GM19324 (cell line): ENCODE measurements around the gene TP53BP2.
"Not testable (repeated sequence)": the region's sequence is repeated elsewhere in the genome, so short reads cannot be mapped to it uniquely, and the experiment has no call there.

Experiments used
- ATAC-seq: cut with Tn5 transposase; IDR thresholded peaks from one replicate; pipeline ENCODE4 v1.9.1; 2021; ENCODE audit warnings: mild to moderate bottlenecking, moderate library complexity; ENCODE audit not compliant: unreplicated experiment, low FRiP score

Gene TP53BP2

DNA sequence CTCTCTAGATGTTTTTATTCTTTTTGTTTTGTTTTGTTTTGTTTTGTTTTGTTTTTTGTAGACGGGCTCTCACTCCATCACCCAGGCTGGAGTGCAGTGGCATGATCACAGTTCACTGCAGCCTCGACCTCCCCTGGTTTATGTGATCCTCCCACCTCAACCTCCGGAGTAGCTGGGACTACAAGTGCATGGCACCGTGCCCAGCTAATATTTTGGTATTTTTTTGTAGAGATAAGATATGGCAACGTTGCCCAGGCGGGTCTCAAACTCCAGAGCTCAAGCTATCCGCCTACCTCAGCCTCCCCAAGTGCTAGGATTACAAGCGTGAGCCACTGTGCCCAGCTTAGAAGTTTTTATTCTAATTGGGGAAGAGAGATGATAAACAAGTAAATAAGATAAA, 13.3 kb upstream of the TP53BP2 start:
- no peak for ATAC-seq

DNA sequence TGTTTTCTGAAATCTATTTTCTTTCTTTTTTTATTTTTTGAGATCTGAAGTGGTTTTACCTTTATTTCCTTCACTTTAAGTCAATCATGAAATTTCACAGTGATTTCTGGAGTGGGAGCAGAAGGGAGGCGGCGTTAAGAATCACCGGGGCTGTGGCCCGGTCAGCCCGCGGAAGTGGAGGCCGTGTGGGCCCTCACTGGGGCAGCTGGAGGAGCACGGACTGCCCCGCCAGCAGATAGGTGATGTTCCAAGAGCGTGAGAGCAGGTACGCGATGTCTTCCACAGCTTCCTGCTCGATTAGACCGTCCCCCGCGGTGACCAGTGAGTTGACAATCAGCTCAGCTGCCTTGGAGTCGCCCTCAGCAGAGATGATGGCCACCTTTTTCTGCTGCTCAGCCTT, 10.6 kb upstream of the TP53BP2 start:
- ATAC-seq = no peak

DNA sequence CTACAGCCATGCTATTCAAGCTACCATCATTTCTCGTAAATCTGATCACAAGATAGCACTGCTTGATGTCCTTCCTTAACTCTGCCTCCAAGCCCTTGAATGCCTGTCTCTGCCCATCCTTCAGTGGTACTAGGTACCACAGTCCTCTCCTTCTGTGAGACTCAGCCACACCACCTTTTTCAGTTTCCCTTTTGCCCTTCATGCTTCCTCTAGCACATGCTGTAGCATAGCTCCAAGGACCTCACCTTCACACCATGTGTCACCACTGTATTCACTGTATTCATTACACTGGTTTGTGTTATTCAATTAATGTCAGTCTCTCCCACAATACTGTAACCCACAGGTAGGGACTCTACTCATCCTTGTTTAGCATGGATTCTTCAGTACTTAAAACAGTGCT, 8.0 kb upstream of the TP53BP2 start:
- peak; percentile 69 for ATAC-seq

DNA sequence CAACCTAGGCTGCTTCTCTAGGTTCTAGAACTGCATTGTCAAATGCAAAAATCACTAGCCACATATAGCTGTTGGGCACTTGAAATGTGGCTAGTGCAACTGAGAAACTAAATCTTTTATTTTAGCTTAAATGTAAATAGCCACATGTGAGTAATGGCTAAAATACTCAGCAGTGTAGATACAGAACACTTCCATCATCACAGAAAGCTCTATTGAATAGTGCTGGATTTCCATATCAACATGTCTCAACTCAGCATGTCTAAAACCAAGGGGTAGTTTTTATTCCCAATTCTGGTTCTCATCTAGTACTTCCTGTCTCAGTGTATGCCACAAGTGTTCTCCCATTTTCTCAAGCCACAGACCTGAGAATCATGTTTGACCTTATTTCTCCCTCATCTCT, 7.5 kb upstream of the TP53BP2 start:
- peak; percentile 6 for ATAC-seq

DNA sequence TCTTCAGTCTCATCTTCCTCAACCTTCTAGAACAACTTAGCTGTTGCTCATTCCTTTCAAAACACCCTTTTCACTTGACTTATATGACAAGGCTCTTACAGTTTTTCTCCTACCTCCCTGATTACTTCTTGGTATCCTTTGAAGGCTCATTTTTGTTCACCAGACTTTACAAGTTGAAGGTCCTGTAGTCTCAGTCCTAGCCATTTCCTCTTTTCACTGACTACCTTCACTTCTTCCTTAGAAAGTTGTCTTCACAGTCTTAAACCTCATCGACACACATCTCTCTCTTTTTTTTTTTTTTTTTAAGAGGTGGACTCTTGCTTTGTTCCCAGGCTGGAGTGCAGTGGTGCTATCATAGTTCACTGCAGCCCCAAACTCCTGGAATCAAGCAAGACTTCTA, 6.6 kb upstream of the TP53BP2 start:
- ATAC-seq = no peak

DNA sequence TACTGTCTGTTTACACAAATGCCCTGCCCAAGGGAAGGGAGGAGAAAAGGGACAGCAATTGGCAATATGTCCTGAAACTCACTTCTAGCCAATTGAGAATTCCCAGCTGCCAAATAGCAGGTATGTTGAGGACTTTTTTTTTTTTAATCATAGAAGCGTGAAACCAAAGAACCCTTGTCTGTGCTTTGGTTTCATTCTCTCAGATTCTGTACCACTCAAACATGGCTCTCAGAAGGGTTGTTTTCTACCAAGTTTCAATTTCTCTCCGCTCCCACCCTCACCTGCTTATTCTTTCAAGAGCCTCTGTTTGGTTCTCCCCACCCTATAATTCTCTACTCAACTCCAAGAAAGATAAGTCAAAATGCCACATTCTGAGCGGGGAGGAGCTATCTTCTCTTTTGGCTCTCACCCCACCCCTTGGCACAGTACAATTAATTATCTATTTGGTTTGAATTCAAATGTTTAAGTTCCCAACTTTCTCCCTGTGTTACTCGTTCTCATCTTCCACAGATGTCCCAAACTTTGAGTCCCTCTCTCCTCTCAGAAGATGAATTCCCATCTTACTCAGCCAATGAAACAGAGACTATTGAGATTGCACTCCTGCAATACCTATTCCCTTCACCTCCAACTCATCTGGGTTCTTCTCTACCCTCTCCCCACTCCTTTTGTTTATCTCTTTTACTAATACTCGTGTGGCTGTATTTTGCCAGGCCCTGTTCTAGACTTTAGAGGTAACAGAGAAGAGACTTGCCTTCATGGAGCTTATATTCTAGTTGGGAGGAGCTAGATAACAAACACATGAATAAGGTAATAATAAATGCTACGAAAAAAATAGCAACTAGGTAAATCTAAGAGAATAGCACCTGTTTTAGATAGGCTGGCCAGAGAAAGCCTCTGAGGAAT, 3.9 kb upstream of the TP53BP2 start:
- ATAC-seq = no peak

DNA sequence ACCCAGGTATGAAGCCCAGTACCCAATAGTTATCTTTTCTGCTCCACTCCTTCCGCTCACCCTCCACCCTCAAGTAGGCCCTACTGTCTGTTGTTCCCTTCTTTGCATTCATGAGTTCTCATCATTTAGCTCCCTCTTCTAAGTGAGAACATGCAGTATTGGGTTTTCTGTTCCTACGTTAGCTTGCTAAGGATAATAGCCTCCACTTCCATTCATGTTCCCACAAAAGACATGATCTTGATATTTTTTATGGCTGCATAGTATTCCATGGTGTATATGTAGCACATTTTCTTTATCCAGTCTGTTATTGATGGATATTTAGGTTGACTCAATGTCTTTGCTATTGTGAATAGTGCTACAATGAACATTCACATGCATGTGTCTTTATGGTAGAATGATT, 2.8 kb upstream of the TP53BP2 start:
- no peak for ATAC-seq

DNA sequence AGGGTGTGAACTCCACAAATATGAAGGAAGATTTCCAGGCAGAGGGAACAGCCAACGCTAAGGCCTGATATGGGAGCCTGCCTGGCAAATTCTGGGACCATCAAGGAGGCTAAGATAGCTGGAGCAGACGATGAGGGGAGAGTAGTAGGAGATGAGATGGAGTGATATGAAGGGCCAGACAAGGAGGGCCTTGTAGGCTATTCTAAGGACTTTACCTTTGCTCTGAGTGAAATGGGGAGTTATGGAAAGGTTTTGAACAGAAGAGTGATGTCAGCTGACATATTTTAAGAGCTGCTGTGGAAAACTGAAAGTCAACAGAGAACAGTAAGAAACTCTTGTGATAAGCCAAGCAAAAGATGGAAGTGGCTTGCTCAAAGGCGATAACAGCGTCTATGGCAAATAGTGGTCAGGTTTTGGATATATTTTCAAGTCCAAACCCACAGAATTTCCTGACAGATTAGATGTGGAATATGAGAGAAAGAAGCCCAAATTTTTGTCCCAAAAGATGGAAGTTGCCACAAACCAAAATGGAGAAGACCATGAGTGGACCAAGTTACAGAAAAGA, 2.1 kb upstream of the TP53BP2 start:
- no peak for ATAC-seq

DNA sequence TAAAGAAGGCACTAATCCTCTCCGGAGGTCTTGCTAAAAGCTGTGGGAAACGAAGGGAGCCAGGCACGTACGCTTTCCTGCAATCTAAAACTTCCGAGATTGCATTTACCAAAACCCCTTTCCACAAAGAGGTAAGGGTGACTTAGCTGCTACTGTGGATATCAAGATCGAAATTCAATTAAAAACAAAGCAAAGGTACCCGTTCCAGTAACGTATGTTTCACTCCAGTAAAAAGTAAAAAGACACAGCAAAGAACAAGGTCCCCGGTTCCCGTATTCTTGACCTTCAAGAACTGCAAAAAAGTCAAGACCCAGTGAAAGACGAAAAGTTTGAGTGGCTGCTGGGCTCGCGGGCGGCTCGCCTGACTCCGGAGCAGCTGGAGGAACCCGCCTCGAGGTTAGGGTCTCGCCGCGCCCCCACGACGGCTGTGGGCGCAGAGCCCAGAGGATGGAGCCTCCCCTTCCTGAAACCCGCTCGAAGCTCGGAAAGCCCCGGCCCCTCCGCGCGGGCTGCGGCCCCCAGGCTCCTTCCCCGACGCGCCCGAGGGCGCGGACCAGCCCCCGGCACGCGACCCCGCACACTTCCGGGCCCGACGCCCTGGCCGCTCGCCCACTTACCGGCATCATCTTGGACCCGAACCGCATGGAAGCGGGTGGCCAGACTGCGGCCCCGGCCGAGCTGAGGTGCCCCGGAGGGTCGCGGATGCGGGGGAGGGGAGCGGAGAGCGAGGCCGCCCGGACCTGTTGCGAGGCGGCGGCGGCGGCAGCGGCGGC, 524 bp downstream of the TP53BP2 start:
- peak; percentile 27 for ATAC-seq

DNA sequence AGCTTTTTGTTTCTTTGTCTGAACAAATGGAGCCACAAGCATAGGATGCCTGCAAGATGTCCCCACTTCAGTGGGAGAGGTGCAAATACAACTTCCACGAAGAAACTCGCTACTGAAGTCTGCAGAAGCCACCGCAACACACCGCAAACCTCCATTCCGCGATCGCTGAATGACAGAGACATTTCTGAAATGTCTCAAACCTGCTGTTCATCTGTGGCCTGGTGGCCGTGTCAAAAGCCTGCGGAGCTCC, 1.0 kb downstream of the TP53BP2 start:
- no peak for ATAC-seq

DNA sequence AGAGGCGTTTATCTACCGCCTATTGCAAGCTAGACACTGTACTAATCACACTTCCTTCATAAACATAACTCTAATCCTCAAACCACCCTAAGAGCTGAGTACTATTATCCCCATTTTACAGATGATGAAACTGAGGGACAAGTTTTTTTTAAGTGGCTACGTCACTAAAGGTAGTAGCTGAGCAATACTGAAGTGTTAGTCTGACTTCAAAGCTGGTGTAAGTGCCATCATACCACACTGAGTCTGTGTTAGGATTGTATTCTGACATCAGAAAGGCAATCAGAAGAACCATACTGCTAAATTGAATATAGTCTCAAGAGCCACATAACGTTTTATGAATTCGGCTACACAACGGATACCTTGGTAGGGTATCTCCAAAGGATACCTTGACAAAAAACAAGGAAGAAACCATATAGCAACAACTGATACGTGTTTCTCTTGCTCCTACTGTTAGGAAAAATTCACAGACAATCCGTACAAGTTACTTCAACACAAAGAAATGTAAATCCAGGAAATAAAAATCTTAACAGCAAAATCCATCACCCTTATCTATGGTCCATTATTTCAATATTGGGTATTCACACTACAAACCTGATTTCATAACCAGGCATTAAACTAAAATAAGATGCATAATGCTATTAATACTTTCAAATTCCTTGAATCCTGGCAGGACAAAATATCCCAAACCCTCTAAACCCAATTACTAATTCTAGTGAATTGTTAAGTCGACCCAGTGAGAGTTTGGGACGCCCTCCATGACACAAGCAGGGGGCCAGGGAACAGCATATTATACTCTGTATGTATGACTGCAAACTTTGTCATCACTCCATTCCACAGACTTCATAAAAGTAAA, 1.6 kb downstream of the TP53BP2 start:
- ATAC-seq = no peak

DNA sequence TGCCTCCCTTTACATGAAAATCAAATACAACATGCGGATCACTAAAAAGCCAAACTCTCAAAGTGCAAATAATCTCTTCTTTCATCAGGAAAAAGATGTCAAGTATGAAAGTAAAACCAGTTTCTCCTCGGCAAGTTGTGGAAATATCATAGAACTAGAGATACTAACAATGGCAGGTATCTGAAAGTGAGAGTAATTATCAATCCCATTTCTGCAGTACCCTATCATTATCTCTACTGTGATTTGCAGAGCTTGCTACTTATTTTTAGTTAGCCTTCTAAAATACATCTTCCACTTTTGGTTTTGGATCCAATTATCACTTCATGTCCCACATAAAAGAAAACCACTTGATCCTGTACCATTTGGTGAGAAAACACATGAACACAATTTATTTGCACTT, 3.0 kb downstream of the TP53BP2 start:
- no peak for ATAC-seq

DNA sequence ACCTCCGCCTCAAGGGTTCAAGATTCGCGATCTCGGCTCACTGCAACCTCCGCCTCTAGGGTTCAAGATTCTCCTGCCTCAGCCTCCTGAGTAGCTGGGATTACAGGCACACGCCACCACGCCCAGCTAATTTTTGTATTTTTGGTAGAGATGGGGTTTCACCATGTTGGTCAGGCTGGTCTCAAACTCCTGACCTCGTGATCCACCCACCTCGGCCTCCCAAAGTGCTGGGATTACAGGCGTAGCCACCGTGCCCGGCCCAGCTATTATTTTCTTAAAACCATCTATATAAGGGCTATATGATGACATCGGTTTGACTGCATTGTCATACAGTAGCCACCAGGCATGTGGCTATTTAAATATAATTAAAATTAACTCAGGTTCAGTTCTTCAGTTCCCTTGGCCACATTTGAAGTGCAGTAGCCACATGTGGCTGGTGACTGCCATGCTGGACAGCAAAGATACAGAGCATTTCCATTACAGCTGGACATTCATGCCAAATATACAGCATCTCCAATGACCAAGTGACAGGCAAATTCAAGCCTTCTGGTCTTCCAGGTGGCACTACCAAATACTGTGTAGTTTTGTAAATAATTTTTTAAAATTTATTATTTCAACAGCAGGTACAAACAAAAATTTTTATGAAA, 3.6 kb downstream of the TP53BP2 start:
- not testable (repeated sequence) for ATAC-seq

DNA sequence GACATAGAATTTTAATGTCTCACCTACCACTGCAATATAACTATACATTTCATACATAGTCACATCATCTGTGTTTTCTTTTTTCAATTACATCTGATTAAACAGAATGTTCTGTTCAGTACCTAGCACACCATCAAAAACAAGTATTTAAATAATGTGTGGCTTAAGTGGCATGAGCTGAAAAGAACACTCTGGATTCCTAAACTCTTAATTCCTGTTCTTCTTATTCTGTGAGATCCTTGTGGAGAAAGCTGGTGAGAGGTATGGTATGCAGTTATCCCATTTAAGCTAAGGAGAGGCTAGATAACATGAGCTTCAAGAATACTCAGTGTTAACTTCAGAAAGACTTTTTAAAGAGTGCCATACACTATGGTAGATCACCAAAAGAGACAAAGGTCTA, 5.5 kb downstream of the TP53BP2 start:
- ATAC-seq = no peak

DNA sequence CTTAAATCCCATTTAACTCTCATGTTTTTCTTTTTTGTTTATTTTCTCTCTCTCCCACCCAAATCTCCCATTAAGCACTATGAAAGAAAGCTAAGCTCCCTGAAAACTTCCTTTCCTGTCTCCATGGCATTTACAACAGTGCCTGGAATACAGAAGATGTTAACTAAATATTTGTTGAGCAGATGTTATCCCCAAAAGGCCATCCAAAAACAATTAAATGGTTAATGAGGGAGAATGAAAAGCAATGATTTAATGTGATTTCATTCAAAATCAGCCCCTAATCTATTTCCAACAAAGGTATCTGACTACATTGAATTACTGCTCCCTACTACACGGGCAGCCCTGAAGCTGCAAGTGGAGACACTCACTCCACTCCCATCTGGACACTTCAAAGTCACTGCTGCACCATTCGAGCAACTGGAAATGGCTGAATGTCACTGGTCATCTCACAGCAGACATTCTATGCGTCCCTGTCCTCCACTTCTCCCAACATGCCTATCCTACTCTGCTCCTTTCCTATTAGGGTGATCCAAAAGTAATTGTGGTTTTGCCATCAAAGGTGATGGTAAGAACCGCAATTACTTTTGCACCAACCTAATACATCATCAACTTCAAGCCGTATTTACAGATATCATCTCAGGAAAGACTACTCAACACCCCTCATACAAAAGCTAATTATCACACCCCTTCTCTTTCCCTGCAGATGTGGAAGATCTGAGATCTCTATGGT, 7.5 kb downstream of the TP53BP2 start:
- ATAC-seq = no peak

DNA sequence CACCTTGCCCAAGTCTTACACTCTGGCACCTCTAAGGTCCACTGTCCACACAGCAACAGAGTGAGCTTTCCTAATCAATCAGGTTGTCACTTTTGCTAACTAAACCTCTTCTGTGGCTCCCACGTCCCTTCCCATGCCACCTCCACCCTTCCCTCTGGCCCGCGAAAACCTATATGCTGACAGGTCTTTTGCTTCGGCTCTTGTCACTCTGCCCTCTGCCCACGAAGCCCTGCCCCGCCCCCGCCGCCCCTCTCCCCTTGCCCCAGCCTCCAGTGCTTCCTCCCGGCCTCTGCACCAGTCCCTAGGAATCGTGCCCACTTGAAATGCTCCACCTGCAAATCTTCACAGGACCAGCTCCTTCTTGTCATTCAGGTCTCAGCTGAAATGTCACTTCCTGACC, 8.1 kb downstream of the TP53BP2 start:
- no peak for ATAC-seq

DNA sequence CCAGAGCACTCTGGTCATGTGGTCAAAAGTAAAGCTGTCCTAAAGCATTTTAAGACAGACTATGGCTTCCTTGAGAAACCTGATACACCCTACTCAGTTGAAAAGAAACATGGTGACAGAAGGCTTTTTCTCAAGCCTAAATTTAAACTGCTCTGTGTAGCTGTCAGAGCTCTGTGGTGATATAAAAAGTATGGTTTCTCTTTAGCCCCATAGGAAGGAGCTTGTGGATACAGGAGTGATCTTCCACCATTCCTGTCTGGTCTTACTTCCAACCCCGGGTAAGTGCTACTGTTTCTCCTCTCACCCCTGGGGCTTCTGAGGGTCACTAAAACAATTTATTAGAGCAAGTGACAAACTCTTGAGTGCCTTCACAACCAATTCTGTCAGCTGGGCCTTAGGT, 8.5 kb downstream of the TP53BP2 start:
- no peak for ATAC-seq

DNA sequence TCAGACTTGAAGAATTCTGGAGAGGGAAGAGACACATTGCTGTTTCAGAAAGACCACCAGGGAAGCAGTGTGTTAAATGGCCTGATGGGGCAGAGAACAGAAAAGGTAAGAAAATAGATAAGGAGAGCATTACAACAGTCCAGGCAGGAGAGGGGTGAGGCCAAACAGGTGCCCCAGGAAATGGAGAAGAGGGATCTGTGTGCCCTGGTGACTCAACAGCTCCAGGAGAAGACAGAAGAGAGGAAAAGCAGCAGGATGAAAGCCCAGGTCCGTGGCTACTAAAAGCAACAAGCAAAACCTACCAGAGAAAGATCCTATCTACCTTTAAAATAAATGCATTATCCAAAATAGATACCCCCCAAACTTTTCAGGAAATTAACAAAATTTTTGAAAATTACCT, 9.2 kb downstream of the TP53BP2 start:
- ATAC-seq = no peak

DNA sequence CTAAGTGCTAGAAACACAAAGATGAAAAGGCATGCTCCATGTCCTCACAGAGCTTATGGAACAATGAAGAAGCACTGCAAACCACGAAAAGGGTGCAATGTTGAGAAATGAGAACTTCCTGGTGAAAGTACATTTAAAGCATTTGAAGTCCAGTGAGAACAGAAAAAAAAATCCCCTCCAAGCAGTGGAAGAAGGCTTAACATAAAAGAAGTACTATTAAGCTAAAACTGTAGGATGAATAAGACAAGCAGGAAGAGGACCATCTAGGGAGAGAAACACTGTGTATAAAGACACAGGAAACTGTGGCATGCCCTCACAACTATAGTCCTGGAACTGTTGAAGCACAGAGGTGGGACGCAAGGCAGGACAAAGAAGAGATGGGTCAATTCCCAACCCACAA, 10.0 kb downstream of the TP53BP2 start:
- ATAC-seq = no peak
